ENCODE data around the gene CMTR2.
"Not testable (repeated sequence)": the region's sequence is repeated elsewhere in the genome, so short reads cannot be mapped to it uniquely, and the experiment has no call there.

CMTR2 gene, protein sequence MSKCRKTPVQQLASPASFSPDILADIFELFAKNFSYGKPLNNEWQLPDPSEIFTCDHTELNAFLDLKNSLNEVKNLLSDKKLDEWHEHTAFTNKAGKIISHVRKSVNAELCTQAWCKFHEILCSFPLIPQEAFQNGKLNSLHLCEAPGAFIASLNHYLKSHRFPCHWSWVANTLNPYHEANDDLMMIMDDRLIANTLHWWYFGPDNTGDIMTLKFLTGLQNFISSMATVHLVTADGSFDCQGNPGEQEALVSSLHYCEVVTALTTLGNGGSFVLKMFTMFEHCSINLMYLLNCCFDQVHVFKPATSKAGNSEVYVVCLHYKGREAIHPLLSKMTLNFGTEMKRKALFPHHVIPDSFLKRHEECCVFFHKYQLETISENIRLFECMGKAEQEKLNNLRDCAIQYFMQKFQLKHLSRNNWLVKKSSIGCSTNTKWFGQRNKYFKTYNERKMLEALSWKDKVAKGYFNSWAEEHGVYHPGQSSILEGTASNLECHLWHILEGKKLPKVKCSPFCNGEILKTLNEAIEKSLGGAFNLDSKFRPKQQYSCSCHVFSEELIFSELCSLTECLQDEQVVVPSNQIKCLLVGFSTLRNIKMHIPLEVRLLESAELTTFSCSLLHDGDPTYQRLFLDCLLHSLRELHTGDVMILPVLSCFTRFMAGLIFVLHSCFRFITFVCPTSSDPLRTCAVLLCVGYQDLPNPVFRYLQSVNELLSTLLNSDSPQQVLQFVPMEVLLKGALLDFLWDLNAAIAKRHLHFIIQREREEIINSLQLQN

DNA sequence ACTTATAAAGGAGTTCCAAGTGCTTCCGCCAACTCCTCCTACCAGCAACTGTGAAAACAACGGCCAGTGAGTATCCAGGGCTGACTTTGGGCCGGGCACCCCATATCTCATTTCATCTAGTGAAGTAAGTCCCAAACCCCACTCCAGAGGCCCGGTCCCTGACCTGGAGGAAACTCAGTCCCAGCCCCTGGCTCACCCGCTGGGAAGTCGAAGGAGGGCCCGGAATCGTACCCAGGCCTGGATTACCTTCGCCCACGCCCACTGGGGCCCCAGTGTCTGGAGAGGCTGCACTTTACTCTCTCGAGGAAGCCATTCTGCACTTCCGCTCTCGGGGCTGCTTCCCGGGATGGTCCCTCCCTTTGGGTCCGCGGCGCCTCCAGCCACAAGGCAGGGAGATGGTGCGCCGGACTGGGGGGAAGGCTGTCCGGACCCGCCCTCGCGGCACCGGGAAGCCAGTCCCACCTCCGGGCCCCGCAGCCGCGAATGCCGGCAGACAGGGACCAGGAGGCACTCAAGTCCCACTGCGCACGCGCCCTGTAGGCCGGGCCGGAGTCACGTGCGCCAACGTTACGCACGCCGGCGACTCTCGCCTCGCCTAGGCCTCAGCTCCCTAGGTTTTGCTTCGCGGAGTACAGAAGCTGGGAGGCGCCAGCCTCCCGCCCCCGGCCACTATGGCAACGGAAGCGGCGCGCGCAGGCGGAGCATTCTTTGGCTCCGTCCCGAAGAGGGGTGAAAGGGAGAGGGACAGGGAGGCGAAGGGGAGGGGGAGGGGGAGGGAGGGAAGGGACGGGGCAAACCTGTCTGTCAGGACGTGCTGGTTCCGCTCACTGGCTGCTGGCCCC is at the start of gene CMTR2:
Gene CMTR2 (minus strand): TSS at position 513 of the 842 bp plus-strand sequence. CDS start 3,482 bp downstream, outside the sequence.
- peak; percentile 94 for DNase-seq (ENCODE audit: low spot score)

DNA sequence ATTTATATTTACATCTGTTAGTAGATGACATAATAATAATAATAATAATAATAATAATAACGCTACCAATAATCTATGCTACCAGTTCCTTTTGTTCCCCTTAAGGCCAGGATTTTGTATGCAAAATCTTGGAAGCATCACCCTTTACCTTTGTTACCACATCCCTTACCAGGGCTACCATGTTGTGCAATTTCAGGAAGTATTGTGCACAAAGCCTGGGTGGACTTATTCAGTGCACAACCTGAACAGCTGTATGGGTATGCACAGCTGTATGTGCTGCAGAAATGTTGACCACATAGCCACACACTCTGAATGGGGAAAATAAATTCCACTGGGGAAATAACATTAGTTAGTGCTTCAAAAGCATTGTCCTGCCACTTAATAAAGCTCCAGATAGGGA is 49.4 kb upstream of the CMTR2 start:
- no peak for DNase-seq (ENCODE audit: low spot score)

DNA sequence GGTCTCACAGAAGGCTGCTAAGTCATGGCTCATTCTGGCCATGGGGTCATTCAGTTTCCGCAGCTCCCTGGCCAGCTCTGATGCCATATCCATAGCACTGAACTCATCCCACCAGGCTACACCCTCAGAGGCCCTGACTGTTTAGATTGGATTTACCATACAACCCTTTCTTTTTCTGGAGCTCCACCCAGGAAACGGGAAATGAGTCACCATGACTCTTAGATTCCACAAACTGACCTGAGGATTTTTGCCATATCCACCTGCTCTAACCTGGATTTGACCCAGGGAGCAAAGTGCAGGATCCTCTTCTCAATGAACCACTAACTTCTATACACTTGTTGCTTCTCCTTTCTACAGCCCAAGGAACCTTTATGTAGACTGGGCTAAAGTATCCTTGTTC is 49.0 kb upstream of the CMTR2 start:
- no peak for DNase-seq (ENCODE audit: low spot score)

DNA sequence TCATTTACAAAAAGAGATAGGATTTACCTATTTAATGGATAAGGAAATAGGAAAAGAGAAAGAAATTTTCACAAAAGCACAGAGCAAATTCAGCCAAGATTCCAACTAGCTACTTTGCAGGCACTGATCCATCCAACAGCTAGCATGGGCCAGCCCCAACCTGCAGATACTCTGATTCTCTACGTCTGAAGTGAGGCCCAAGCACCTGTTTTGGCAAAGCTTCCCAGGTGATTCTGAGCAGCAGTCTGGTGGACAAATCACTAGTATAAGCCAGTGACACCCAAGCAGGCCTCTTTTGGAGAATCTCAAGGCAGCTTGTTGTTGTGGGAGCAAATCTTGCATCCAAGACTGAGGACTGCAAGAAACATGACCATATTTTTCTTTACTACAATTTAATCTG is 48.4 kb upstream of the CMTR2 start:
- DNase-seq (ENCODE audit: low spot score) = no peak

DNA sequence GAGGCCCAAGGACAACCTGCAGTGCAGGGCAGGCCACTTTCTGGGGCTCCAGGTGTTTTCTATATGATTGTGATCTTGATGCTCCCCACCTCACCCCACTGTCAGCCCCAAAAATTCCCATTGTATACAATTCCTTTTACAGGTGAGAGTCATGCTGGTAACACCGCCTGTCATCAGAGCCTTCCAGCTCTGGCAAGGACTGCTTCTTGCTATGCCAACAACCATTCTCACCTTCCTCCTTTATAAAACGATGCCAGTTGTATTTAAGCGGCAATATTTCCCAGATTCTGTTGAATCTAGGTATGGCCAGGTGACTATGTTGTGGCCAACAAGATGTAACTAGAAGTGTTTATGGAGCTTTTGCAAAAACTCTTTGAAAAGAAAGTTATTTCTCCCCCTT is 38.9 kb upstream of the CMTR2 start:
- peak; percentile 77 for DNase-seq (ENCODE audit: low spot score)

DNA sequence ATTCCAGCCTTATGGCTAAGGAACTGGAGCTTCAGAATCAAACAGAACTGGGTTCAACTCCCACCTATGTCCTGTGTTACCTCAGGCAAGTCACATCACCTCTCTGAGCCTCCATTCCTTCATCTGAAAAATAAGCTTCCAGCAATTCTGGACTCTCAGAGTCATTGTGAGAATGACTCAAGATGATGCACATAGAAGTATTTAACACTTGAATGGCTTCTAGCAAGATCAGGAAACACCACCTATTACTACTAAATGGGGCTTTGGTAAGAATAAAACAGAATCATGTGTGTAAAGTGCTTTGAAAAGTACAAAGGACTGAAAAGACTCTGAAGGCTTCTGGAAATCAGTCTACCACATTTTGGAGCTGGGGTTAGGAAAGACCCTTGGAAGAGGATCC is 38.5 kb upstream of the CMTR2 start:
- no peak for DNase-seq (ENCODE audit: low spot score)

DNA sequence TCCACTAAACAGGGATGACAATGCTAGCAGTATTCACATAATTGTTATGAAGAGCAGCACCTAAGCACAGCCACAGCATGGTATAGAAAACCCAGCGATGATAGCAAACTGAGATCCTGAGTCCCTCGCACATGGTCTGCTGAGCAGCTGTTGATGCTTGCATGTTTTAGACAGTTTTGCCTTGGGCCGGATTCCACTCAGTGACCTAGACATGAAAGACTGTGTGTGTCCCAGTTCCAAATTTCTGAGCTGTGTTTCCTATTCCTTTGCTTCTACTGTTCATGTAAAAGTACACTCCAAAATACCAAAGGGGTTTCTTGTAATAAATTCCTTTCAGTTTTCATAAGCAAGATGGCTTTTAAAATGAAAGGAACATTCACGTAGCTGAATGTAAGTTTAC is 30.8 kb upstream of the CMTR2 start:
- DNase-seq (ENCODE audit: low spot score) = no peak

DNA sequence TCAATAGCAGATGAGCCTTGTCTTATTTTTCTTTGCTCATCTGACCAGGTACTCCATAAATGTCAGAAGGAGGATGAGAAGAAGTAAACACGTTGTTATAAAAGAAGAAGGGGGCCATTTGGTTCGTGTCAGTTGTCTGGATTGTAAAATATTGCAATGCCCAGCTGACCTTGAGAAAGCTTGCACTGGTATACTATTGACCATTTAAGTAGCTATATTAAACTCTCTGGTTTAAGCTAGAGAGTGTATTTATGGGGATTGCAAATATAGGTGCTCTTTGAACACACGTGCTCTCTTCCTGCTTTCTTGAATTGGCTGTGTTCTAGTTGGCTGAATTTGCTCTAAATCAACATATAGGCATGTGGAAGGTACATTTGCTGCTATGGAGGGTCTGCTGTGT is 26.1 kb upstream of the CMTR2 start:
- DNase-seq (ENCODE audit: low spot score) = no peak

DNA sequence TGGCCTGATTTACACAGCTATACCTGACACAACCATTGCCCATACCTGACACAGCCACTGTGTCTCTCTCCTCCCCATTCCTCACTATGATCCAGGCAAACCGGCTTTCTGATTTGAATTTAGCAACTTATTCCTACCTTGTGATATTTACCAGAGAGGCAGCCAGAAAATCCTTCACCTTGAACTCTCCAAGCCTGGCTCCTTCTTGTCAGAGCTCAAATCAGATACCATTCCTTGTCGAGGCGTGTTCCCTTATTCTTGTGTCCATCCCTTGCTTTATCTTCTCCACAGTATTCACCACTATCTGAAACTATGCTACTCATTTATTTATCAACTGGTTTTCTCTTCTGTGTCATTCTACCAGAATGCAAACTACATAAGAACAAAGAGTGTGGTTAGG is 24.4 kb upstream of the CMTR2 start:
- DNase-seq (ENCODE audit: low spot score) = not testable (repeated sequence)

DNA sequence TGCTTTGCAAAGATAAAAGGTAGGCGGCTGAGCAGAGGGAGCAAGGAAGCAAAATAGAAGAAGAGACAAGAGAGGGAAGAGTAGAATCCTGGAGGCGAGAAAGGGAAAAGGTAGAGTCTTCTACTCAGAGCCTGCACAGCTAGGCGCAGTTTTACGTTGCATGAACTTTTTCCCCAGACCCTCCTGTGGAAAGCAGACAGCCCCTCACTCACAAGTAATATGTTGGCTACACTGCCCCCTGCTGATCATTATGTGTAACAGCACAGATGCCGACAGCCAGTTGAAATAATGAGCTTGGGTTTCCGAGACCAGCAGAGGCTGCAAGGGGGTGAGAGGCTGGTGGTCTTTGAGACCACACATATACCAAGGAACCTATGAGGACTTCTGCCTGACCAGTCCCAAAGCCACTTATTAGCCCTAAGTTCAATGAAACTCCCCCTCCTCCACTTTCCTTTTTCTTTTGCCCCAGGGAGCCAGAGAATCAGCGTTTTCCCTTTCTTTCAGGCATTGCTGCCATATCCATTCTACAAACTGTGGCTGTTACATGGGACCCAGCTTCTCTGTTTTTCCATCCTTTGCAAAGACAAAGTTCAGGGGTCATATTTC is 22.5 kb upstream of the CMTR2 start:
- DNase-seq (ENCODE audit: low spot score) = peak; percentile 34

DNA sequence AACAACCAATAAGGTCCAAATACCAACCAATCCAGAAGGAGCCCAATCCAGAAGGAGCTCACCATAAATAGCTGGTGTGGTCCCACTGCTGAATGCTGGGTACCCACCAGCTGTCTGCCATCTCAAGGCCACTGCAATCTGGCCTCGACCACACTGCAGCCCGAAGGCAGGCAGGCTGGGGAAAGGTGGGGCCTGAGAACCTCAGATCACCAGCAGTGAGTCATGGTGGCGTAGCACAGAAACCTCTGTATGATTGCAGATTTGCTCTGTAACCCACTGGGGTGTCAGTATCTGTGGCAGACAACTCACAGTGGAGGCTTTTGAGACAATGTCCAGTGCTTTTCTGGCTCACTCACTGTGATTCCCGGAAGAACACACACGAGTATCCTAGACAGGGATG is 14.7 kb upstream of the CMTR2 start:
- no peak for DNase-seq (ENCODE audit: low spot score)

DNA sequence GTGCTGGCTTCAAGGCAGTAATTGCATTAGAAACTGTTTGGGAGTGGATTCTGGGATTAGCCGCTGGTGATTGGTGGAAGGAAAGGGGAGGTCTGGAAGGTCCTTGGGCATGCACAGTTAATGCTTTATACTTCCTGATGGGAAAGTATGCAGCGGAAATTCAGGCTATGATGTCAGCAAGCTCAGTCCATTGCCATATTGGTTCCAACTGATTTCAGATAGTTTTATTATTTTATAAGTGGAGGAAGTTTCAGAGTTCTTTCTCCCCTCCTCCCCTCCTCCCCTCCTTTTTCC is 8.1 kb upstream of the CMTR2 start:
- DNase-seq (ENCODE audit: low spot score) = no peak

DNA sequence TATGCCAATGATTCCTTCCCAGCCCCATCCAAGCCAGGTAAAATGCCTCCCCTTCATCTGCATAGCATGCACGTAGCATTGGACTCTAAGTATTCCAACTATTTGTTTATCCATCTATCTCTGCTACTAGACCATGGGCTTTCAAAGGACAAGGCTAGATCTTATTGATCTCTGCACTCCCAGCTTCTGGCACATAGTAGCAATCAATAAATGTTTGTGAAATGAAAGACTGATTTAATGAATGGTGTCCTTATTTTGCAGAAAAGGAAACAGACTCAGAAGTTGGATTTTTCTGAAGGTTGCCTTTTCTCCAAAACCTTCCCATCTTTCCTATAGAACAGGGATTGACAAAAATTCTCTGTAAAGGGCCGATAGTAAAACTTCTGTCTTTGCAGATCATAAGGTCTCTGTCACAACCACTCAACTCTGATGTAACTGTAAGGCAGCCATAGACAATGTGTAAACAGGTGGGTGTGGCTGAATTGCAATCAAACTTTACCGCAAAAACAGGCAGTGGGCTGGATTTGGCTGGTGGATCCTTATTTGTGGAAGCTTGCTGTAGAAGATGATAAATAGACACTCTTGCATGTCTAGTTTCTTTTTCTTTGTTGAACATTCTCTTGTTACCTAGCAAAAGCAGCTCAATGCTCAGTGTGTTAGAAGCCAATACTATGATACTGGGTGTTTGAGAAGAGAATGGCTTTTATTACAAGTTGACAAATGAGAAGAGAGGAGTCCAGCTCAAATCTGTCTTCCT is 7.6 kb upstream of the CMTR2 start:
- DNase-seq (ENCODE audit: low spot score) = no peak

DNA sequence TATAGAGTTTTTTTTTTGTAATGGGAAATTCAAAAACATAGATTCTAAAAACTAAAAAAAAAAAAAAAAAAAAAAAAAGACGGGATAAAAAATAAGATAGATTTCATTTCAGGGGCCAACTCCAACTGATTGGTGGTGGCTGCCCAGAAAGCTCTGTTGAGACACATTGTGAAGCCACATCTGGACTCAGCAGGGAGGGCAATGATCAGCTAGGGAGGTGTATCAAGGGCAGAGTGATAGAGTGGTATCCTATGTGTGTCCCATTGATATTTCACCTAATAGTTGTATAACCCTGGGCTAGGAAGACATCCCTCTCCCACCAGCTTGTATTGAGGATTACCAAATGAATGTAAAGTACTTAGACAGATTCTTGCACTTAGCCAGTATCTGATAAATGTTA is 6.7 kb upstream of the CMTR2 start:
- no peak for DNase-seq (ENCODE audit: low spot score)

DNA sequence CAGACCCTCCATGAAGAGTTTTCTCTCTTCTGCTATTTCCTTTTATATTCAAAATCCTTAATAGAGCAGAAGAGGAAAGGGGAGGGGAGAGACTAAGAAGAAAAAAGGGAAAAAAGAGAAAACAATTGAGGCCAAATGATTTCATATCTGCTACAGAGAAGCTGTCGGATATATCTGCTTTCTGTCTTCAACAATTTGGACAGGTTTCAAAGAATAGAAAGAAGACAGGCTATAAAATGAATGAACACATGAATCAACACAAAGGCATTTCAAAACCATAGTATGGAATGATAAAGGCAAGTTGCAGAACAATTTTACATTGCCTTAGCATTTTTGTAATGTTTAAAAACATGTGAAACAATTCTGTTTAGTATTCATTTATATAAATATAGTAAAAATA is 4.7 kb upstream of the CMTR2 start:
- DNase-seq (ENCODE audit: low spot score) = no peak

DNA sequence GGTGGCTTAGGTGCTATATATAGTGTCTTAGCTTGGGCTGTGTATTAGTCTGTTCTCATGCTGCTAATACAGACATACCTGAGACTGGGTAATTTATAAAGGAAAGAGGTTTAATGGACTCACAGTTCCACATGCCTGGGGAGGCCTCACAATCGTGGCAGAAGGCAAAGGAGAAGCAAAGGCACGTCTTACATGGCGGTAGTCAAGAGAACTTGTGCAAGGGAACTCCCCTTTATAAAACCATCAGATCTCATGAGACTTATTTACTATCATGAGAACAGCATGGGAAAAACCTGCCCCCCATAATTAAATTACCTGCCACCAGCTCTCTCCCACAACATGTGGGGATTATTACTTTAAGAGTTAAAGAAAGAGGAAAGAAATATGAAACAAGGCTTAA is 2.9 kb upstream of the CMTR2 start:
- not testable (repeated sequence) for DNase-seq (ENCODE audit: low spot score)

DNA sequence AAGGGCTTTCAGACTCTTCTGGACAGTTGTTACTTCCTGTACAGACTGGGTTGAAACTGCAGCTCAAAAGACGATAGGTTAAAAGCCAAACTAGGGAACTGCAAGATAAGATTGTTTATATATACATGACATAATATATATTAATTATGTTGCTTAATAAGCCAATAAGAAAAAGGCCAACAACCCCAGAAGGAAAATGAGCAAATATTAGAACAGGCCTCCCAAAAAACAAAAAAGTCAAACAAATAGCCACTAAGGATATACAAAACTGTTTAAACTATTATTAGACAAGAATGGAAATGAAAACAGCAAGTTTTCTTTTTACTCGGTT is 495 bp upstream of the CMTR2 start:
- DNase-seq (ENCODE audit: low spot score) = no peak

DNA sequence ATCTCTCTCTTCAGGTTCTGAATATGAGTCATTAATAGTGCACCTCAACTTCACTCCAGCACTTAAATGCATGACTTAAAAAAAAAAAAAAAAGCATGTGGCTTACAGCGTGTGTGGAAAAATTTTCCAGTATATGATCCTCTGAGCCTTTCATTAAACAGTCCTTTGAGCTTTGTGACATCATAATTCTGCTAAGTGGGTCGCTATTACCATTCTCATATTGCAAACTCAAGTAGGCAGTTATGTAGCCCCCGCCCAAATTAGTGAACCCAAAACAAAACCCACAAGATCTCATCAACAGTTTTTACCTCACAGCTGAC is 672 bp downstream of the CMTR2 start:
- no peak for DNase-seq (ENCODE audit: low spot score)

DNA sequence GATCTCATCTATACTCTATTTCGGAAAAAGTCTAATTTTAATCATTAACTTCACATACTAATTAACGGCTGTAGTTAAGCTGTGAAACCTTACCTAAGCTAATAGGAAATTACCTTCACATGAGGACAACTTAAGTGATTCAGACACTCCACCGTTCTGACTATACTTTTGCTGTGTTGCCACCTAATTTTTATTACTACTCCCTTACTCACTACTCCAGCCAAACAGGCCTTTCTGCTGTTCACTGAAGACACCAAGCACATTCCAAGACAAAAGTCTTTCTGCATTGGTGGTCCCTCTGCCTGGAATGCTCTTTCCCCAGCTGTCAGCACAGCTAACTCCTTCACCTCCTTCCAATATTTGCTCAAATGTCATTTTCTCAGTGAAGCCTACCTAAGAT is 1.3 kb downstream of the CMTR2 start:
- DNase-seq (ENCODE audit: low spot score) = no peak

DNA sequence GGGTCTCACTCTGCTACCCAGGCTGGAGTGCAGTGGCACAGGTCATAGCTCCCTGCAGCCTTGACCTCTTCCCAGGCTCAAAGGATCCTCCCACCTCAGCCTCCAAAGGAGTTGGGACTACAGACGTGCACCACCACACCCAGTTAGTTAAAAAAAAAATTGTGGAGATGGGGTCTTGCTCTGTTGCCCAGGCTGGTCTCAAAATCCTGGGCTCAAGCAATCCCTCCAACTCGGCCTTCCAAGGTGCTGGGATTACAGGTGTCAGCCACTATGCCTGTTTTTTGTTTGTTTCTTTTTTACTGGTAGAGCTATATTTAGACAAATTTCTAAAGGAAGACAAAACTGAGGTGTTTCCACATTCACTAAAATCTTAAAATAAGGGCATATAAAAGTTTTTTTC is 1.7 kb downstream of the CMTR2 start:
- no peak for DNase-seq (ENCODE audit: low spot score)

DNA sequence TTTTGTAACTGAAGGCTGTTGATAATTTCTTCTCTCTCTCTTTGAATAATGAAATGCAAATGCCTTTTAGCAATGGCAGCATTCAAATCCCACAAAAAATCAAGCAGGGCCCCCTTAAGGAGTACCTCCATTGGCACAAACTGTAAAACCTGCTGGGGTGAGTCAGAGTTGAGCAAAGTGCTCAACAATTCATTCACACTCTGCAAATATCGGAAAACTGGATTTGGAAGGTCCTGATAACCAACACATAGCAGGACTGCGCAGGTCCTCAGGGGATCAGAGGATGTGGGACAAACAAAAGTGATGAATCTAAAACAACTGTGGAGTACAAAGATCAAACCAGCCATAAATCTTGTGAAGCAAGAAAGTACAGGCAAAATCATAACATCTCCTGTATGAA is 5.6 kb downstream of the CMTR2 start:
- DNase-seq (ENCODE audit: low spot score) = no peak

DNA sequence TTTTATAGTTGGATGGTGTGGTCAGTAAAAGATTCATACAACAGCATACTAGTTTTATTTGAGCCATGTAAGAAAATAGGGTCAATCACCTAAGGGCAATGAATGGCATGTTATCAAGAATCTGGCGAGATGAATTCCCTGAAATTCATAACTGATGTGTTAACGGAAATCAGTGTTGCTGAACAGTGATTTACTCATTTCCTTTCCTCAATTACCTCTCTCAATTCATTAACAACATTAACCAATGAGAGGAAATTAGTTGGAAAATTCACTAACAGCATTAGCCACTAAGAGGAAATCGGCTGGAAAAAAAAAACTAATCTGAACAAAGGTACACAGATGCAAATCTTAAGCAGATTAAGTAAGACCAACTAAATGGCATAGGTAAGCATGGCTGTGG is 6.3 kb downstream of the CMTR2 start:
- no peak for DNase-seq (ENCODE audit: low spot score)
